T-helper 1 cell treated with Interleukin-12 subunit alpha and Interleukin-12 subunit beta and Interleukin-4 antibody, amounts not matched to agents 30 ng/mL and 1 ng/mL, for 36 hours (primary cell): ENCODE measurements around the gene PTGES3L. TPM values are rescaled to one million over a fixed set of nuclear protein-coding genes. Genes with fewer than 3 reads are reported as not detected.
"Not testable (repeated sequence)": the region's sequence is repeated elsewhere in the genome, so short reads cannot be mapped to it uniquely, and the experiment has no call there.

ENCODE experiments used
- intact Hi-C: fragments of 100-400 bp; cut with micrococcal nuclease; formaldehyde crosslinking; loops from one replicate; pipeline ENCODE4 v1.15.1; 2024
- total RNA-seq: library from RNA; stranded (reverse); gene quantifications from 2 replicates; pipeline ENCODE4 v1.2.3, GENCODE V29; 2022

PTGES3L gene
- total RNA-seq, 1 donor from 2014 or later = 0.81 TPM

- intact Hi-C loops = no loop called here
Observed at GRCh38 chr17:42985225-42985624, 5.3 kb upstream of the PTGES3L start.

GRCh38 chr17:42982266-42982665, 2.4 kb upstream of the PTGES3L start:
- intact Hi-C loops = loop anchor here (5.0 kb wide), 1 partner anchor 160 kb away; the partner anchor contains the start of gene BECN1

DNA sequence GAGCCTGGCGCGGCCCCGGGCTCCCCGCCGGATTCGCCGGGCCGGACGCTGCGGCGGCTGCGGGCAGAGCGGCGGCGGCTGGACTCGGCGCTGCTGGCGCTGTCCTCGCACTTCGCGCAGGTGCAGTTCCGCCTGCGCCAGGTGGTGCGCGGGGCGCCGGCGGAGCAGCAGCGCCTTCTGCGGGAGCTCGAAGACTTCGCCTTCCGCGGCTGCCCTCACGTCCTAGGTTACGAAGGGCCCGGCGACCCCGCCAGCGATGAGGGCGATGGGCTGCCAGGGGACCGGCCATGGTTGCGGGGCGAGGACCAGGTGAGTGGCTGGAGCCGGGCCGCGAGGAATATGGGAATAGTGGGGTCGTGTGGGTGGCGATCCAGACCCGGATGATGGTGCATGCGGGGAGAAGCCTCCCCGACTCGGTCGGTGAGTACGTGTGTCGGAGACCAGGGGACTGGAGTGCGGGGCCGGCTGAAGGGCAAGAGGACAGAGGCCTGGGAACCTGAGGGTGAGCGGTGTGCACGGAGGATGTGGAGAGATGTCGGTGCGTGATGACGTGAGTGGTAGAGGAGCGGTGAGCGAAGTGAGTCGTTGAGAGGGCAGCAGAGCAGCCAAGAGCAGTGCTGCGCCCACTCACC, 1.0 kb upstream of the PTGES3L start:
- intact Hi-C loops = loop anchor here (1.0 to 5.0 kb wide), 6 partner anchors 17 to 190 kb away; partner anchors contain the start of genes AARSD1, BECN1, BRCA1 and IFI35

GRCh38 chr17:42980274-42980765, 440 bp upstream of the PTGES3L start, which contains the start of gene RUNDC1:
Gene RUNDC1 (plus strand): TSS chr17:42980565. CDS start chr17:42980577, 12 bp downstream.
- intact Hi-C loops = loop anchor here (1.0 to 5.0 kb wide), 5 partner anchors 16 to 190 kb away; partner anchors contain the start of genes AARSD1, BECN1, BRCA1 and IFI35

DNA sequence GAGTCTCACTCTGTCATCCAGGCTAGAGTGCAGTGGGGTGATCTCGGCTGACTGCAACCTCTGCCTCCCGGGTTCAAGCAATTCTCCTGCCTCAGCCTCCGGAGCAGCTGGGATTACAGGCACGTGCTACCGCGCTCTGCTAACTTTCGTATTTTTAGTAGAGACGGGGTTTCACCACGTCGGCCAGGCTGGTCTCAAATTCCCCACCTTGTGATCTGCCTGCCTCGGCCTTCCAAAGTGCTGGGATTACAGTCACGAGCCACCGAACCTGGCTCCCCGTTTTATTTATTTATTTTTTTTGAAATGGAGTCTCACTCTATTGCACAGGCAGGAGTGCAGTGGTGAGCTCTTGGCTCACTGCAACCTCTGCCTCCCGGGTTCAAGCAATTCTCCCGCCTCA, 4.2 kb downstream of the PTGES3L start:
- intact Hi-C loops = not testable (repeated sequence)

DNA sequence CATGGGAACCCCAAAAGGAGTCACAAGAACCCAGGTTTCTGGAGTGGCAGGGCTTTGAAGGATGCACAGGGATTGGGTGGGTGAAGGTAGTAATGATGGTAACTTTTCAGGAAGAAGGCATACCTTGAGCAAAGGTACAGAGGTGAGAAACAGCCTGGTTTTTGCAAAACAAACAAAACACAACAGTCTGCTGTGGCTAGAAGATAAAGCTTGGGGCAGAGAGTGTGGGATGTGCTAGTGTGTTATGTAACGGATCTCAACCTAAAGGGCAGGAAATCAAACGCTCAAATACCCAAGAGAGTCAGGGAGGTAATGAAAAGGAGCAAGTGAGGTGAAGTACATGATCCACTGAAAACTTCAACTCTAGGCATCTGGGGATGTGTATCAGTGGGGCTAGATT, 4.6 kb downstream of the PTGES3L start:
- intact Hi-C loops = no loop called here

- intact Hi-C loops = not testable (repeated sequence)
Observed at GRCh38 chr17:42973323-42973722, 6.6 kb downstream of the PTGES3L start.

- intact Hi-C loops = no loop called here
Observed at GRCh38 chr17:42971589-42971988, 8.3 kb downstream of the PTGES3L start.

DNA sequence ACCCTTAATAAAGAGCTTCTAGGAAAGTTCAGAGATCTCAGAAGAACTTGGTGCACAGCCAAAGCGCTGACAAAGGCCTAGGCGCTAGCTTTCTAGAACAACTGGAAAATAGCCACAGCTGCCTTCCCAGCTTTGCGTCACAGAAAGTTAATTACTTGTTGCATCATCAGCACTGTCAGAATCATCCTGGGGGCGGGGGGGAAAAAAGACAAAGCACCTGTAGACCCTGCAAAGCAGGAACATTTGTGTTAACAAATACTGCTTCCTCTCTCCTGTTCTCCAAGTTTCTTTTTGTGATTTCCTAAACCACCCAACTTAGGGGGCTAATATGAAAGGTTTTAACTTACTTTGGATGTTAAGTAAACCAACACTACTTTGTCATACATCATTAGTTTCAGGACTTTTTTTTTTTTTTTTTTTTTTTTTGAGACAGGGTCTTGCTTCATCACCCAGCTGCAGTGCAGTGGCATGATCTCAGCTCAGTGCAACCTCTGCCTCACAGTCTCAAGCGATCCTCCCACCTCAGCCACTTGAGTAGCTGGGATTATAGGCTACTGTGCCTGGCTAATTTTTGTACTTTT, 10.8 kb downstream of the PTGES3L start:
- intact Hi-C loops = no loop called here

DNA sequence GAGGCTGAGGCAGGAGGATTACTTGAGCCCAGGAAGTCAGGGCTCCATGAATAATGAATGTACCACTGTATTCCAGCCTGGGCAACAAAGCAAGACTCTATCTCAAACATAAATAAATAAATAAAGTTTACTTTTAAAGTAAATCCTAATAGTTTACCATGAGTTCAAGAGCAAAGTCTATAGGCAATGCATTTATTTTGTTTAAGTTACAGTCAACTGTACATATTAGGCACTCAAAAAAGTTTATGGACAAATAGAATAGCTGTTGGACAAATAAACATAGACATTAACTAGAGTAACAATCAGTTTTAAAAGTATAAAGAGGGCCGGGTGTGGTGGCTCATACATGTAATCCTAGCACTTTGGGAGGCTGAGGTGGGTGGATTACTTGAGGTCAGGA, 12.0 kb downstream of the PTGES3L start:
- intact Hi-C loops = no loop called here

- intact Hi-C loops = loop anchor here (1.0 to 5.0 kb wide), 4 partner anchors 16 to 192 kb away; partner anchors contain the start of genes IFI35, PTGES3L, RPL27 and RUNDC1
Observed at GRCh38 chr17:42964161-42964932, 15.5 kb downstream of the PTGES3L start, which contains the start of gene AARSD1. Gene AARSD1 (minus strand): TSS chr17:42964454. CDS start chr17:42964440, 14 bp downstream.

DNA sequence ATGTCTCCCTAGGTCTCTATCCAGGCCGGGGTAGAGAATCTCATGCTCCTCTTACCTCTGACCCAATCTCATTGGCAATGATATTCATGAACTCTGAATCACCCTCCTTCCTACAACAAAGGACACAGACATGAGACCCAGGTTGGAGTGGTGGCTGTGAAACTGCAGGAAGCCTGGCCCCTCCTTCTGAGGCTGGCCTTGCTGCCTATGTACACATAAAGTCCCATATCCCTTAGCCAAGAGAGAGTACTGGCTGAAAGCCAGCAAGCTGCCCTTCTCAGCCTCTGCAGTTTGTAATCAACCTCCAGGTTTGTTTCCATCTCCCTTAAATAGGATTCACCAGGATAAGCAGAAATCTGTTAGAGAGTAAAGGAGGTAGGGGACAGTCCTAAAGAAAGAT, 26.2 kb downstream of the PTGES3L start:
- intact Hi-C loops = no loop called here

GRCh38 chr17:42950044-42950783, 29.7 kb downstream of the PTGES3L start:
- intact Hi-C loops = no loop called here

DNA sequence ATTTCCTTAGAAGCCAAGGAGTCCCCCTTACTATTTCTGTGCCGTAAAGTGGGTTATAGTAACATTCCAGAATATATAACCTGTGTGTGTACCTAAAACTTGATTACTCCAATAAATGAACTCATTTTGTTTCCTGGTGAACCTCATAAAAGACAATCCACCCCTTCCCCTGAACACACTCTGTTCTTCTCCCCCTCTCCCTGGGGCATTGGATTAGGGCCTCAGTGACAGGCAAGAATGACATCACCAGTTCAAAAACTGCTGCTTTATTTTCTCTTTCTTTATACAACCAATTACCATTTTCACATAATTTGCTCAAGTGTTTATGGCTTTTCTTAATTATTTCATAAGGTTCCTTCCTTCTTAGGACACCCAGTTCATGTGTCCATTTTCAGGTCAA, 33.1 kb downstream of the PTGES3L start:
- intact Hi-C loops = no loop called here

GRCh38 chr17:42944211-42944610, 35.7 kb downstream of the PTGES3L start:
- intact Hi-C loops = no loop called here

GRCh38 chr17:42937712-42938596, 41.9 kb downstream of the PTGES3L start:
- intact Hi-C loops = no loop called here

- intact Hi-C loops = loop anchor here (1.0 to 5.0 kb wide), 2 partner anchors 97 to 208 kb away; partner anchors contain the start of gene PSME3
Observed at GRCh38 chr17:42929497-42929844, 50.4 kb downstream of the PTGES3L start.

GRCh38 chr17:42928714-42929496, 51.0 kb downstream of the PTGES3L start:
- intact Hi-C loops = loop anchor here (1.0 to 5.0 kb wide), 2 partner anchors 97 to 208 kb away; partner anchors contain the start of gene PSME3

- intact Hi-C loops = loop anchor here (5.0 kb wide), 1 partner anchor 93 kb away; the partner anchor contains the start of gene PSME3
Observed at GRCh38 chr17:42924891-42925290, 55.0 kb downstream of the PTGES3L start.
